ENCODE data around the gene TASP1.

GRCh38 chr20:13501500-13501899, 137.2 kb downstream of the TASP1 start:
- TF ChIP-seq POLR2A (IDR thresholded peaks at IDR 0.05) (no peak), CTCF (IDR thresholded peaks at IDR 0.05) (no peak)
